CD4-positive, CD25-positive, alpha-beta regulatory T cell (primary cell): ENCODE data around the gene MDGA2. TPM values are rescaled to one million over a fixed set of nuclear protein-coding genes. Genes with fewer than 3 reads are reported as not detected.

Experiments
- ATAC-seq, 2 donors: fragments of 150-1000 bp; cut with Tn5 transposase; one replicate each; pipeline ENCODE4 v1.10.0; 2021; ENCODE audit warnings: low read depth in 2 of 2, moderate number of reproducible peaks in 2 of 2, moderate library complexity in 1 of 2
- DNase-seq, 3 donors: peaks; one replicate each; pipeline versions ENCODE4 v3.0.0 to v3.0.0-alpha.2; 2012 to 2022; ENCODE audit warnings: mixed read lengths in 1 of 3
- H3K27ac ChIP-seq: one replicate; pipeline ENCODE4 v1.7.0; 2013; ENCODE audit warnings: mild to moderate bottlenecking, low read length; ENCODE audit not compliant: insufficient read depth, poor library complexity, severe bottlenecking
- H3K27me3 ChIP-seq: one replicate; pipeline ENCODE4 v1.7.0; 2013; ENCODE audit warnings: low read length; ENCODE audit not compliant: control insufficient read depth, insufficient read depth
- H3K36me3 ChIP-seq: one replicate; pipeline ENCODE4 v1.7.0; 2013; ENCODE audit warnings: mild to moderate bottlenecking, low read length, moderate library complexity; ENCODE audit not compliant: control insufficient read depth, insufficient read depth
- H3K4me1 ChIP-seq: 2 replicates; pipeline ENCODE4 v1.7.0; 2013; ENCODE audit warnings: mild to moderate bottlenecking, low read length; ENCODE audit not compliant: insufficient read depth, control insufficient read depth, poor library complexity, severe bottlenecking
- H3K4me3 ChIP-seq: one replicate; pipeline ENCODE4 v1.7.0; 2013; ENCODE audit warnings: low read depth, mild to moderate bottlenecking, low read length, moderate library complexity
- H3K9me3 ChIP-seq, 2 experiments: 1 replicate in 1 of 2; 2 replicates in 1 of 2; pipeline ENCODE4 v1.7.0; 2013; ENCODE audit warnings: low read length in 2 of 2, mild to moderate bottlenecking in 1 of 2, moderate library complexity in 1 of 2; ENCODE audit not compliant: control insufficient read depth in 2 of 2
- H3K27ac Mint-ChIP-seq, 3 donors: one replicate each; pipeline ENCODE4 v1.8.0; 2020 to 2022; ENCODE audit warnings: mild to moderate bottlenecking in 3 of 3, mixed read lengths in 3 of 3, moderate library complexity in 2 of 3
- H3K27me3 Mint-ChIP-seq: one replicate; pipeline ENCODE4 v1.8.0; 2022; ENCODE audit warnings: mild to moderate bottlenecking, mixed read lengths
- H3K36me3 Mint-ChIP-seq: one replicate; pipeline ENCODE4 v1.8.0; 2020; ENCODE audit warnings: mixed read lengths
- H3K4me1 Mint-ChIP-seq, 4 donors: one replicate each; pipeline ENCODE4 v1.8.0; 2020 to 2022; ENCODE audit warnings: mixed read lengths in 4 of 4, mild to moderate bottlenecking in 1 of 4
- H3K4me3 Mint-ChIP-seq, 4 donors: one replicate each; pipeline ENCODE4 v1.8.0; 2020 to 2022; ENCODE audit warnings: mild to moderate bottlenecking in 4 of 4, mixed read lengths in 4 of 4, moderate library complexity in 3 of 4
- H3K9me3 Mint-ChIP-seq, 7 donors: one replicate each; pipeline ENCODE4 v1.8.0; 2020 to 2022; ENCODE audit warnings: mixed read lengths in 7 of 7, mild to moderate bottlenecking in 3 of 7, moderate library complexity in 2 of 7
- polyA plus RNA-seq, 4 donors: library from polyadenylated mRNA; unstranded; fragments of 300-500 nt; fragmentation: Illumina TruSeq; gene quantifications; one replicate each; pipeline ENCODE4 v1.2.3, GENCODE V29; 2021
- total RNA-seq: library from RNA; stranded (reverse); gene quantifications from one replicate; pipeline ENCODE4 v1.2.3, GENCODE V29; 2022

Gene MDGA2
- total and polyA plus RNA-seq, 5 donors from 2014 or later = not detected

- no peak overlapping the region for H3K27ac Mint-ChIP-seq
- no peak for DNase-seq
- Histone ChIP-seq H3K27me3 (no peaks in the 10 kb centered on the region), H3K27ac (no peak overlapping the region), H3K4me3 (no peak overlapping the region), H3K36me3 (no peaks in the 10 kb centered on the region), H3K9me3 (peaks cover 0 to 4% of the 10 kb centered on the region in 2 experiments), H3K4me1 (no peaks in the 10 kb centered on the region)
- H3K36me3 Mint-ChIP-seq = no peaks in the 10 kb centered on the region
- ATAC-seq = no peak
- no peaks in the 10 kb centered on the region for H3K4me1 Mint-ChIP-seq
- no peaks in the 10 kb centered on the region for H3K27me3 Mint-ChIP-seq
- H3K9me3 Mint-ChIP-seq = peaks cover 0 to 12% (median 2%) of the 10 kb centered on the region in 7 donors
- no peak overlapping the region for H3K4me3 Mint-ChIP-seq
Measured at GRCh38 chr14:47520382-47520781, 155.0 kb downstream of the MDGA2 start.

- no peak overlapping the region for H3K4me3 Mint-ChIP-seq
- Histone ChIP-seq H3K9me3 (no peaks in the 10 kb centered on the region), H3K36me3 (no peaks in the 10 kb centered on the region), H3K27me3 (no peaks in the 10 kb centered on the region), H3K27ac (no peak overlapping the region), H3K4me1 (no peaks in the 10 kb centered on the region), H3K4me3 (no peak overlapping the region)
- H3K27me3 Mint-ChIP-seq = no peaks in the 10 kb centered on the region
- ATAC-seq (no peak), DNase-seq (no peak)
- no peaks in the 10 kb centered on the region for H3K4me1 Mint-ChIP-seq
- H3K27ac Mint-ChIP-seq = no peak overlapping the region
- H3K9me3 Mint-ChIP-seq = peaks cover 0 to 11% (median 2%) of the 10 kb centered on the region in 7 donors
- H3K36me3 Mint-ChIP-seq = no peaks in the 10 kb centered on the region
Measured at GRCh38 chr14:47511829-47512228, 163.6 kb downstream of the MDGA2 start.

GRCh38 chr14:47509957-47510356, 165.4 kb downstream of the MDGA2 start:
- H3K27me3 ChIP-seq = no peaks in the 10 kb centered on the region
- H3K4me3 Mint-ChIP-seq = no peak overlapping the region
- no peak overlapping the region for H3K27ac ChIP-seq
- H3K4me1 Mint-ChIP-seq = no peaks in the 10 kb centered on the region
- H3K27ac Mint-ChIP-seq = no peak overlapping the region
- H3K27me3 Mint-ChIP-seq = no peaks in the 10 kb centered on the region
- peaks cover 0 to 4% of the 10 kb centered on the region in 2 experiments for H3K9me3 ChIP-seq
- ATAC-seq = no peak
- no peaks in the 10 kb centered on the region for H3K4me1 ChIP-seq
- H3K36me3 Mint-ChIP-seq = no peaks in the 10 kb centered on the region
- peaks cover 0 to 8% (median 3%) of the 10 kb centered on the region in 7 donors for H3K9me3 Mint-ChIP-seq
- no peaks in the 10 kb centered on the region for H3K36me3 ChIP-seq
- no peak for DNase-seq
- H3K4me3 ChIP-seq = no peak overlapping the region

- Histone ChIP-seq H3K4me1 (no peaks in the 10 kb centered on the region), H3K36me3 (no peaks in the 10 kb centered on the region), H3K27ac (no peak overlapping the region), H3K9me3 (peaks cover 0 to 4% of the 10 kb centered on the region in 2 experiments), H3K4me3 (no peak overlapping the region), H3K27me3 (no peaks in the 10 kb centered on the region)
- ATAC-seq (no peak), DNase-seq (no peak)
- Mint-ChIP-seq H3K4me1 (no peaks in the 10 kb centered on the region), H3K36me3 (no peaks in the 10 kb centered on the region), H3K27ac (no peak overlapping the region), H3K27me3 (no peaks in the 10 kb centered on the region), H3K4me3 (no peak overlapping the region), H3K9me3 (peaks cover 0 to 8% (median 4%) of the 10 kb centered on the region in 7 donors)
Measured at GRCh38 chr14:47507861-47508260, 167.5 kb downstream of the MDGA2 start.

GRCh38 chr14:47500369-47500768, 175.0 kb downstream of the MDGA2 start:
- Histone ChIP-seq H3K4me1 (no peaks in the 10 kb centered on the region), H3K9me3 (no peaks in the 10 kb centered on the region), H3K4me3 (no peak overlapping the region), H3K36me3 (no peaks in the 10 kb centered on the region), H3K27ac (no peak overlapping the region), H3K27me3 (no peaks in the 10 kb centered on the region)
- Mint-ChIP-seq H3K4me1 (no peaks in the 10 kb centered on the region), H3K27ac (no peak overlapping the region), H3K4me3 (no peak overlapping the region), H3K27me3 (no peaks in the 10 kb centered on the region), H3K36me3 (no peaks in the 10 kb centered on the region), H3K9me3 (peaks cover 0 to 7% (median 5%) of the 10 kb centered on the region in 7 donors)
- ATAC-seq (no peak), DNase-seq (no peak)

GRCh38 chr14:47490766-47491165, 184.6 kb downstream of the MDGA2 start:
- Histone ChIP-seq H3K9me3 (no peaks in the 10 kb centered on the region), H3K27me3 (no peaks in the 10 kb centered on the region), H3K27ac (no peak overlapping the region), H3K36me3 (no peaks in the 10 kb centered on the region), H3K4me1 (no peaks in the 10 kb centered on the region), H3K4me3 (no peak overlapping the region)
- Mint-ChIP-seq H3K27me3 (no peaks in the 10 kb centered on the region), H3K9me3 (peaks cover 0 to 23% (median 7%) of the 10 kb centered on the region in 7 donors), H3K4me3 (no peak overlapping the region), H3K36me3 (no peaks in the 10 kb centered on the region), H3K27ac (no peak overlapping the region), H3K4me1 (no peaks in the 10 kb centered on the region)
- no peak for ATAC-seq
- no peak for DNase-seq

- peaks cover 0 to 20% (median 7%) of the 10 kb centered on the region in 7 donors for H3K9me3 Mint-ChIP-seq
Measured at GRCh38 chr14:47490353-47490752, 185.1 kb downstream of the MDGA2 start.

GRCh38 chr14:47485421-47485820, 190.0 kb downstream of the MDGA2 start:
- no peak for ATAC-seq
- H3K36me3 Mint-ChIP-seq = no peaks in the 10 kb centered on the region
- H3K36me3 ChIP-seq = no peaks in the 10 kb centered on the region

More at GRCh38 chr14:47490353-47490752, 185.1 kb downstream of the MDGA2 start:
- H3K4me3 Mint-ChIP-seq = no peak overlapping the region
- H3K27me3 Mint-ChIP-seq = no peaks in the 10 kb centered on the region
- DNase-seq (no peak), ATAC-seq (no peak)
- Histone ChIP-seq H3K27ac (no peak overlapping the region), H3K4me3 (no peak overlapping the region), H3K9me3 (no peaks in the 10 kb centered on the region), H3K27me3 (no peaks in the 10 kb centered on the region), H3K36me3 (no peaks in the 10 kb centered on the region), H3K4me1 (no peaks in the 10 kb centered on the region)
- H3K27ac Mint-ChIP-seq = no peak overlapping the region
- H3K36me3 Mint-ChIP-seq = no peaks in the 10 kb centered on the region
- H3K4me1 Mint-ChIP-seq = no peaks in the 10 kb centered on the region

More at GRCh38 chr14:47485421-47485820, 190.0 kb downstream of the MDGA2 start:
- Mint-ChIP-seq H3K9me3 (peaks cover 0 to 23% (median 3%) of the 10 kb centered on the region in 7 donors), H3K27ac (no peak overlapping the region), H3K4me1 (no peaks in the 10 kb centered on the region), H3K27me3 (no peaks in the 10 kb centered on the region), H3K4me3 (no peak overlapping the region)
- Histone ChIP-seq H3K4me3 (no peak overlapping the region), H3K4me1 (no peaks in the 10 kb centered on the region), H3K9me3 (peaks cover 0 to 5% of the 10 kb centered on the region in 2 experiments), H3K27me3 (no peaks in the 10 kb centered on the region), H3K27ac (no peak overlapping the region)
- DNase-seq = no peak
